IgD-negative memory B cell (primary cell): ENCODE data around the gene AKR1B15. TPM values are rescaled to one million over a fixed set of nuclear protein-coding genes. Genes with fewer than 3 reads are reported as not detected.

ENCODE experiments used
- H3K27ac Mint-ChIP-seq, 3 donors: one replicate each; pipeline ENCODE4 v1.8.0; 2020 to 2022; ENCODE audit warnings: mild to moderate bottlenecking in 3 of 3, mixed read lengths in 3 of 3, moderate library complexity in 1 of 3
- H3K27me3 Mint-ChIP-seq: one replicate; pipeline ENCODE4 v1.8.0; 2021; ENCODE audit warnings: mixed read lengths
- H3K36me3 Mint-ChIP-seq: one replicate; pipeline ENCODE4 v1.8.0; 2020; ENCODE audit warnings: mild to moderate bottlenecking, mixed read lengths
- H3K4me1 Mint-ChIP-seq, 3 donors: one replicate each; pipeline ENCODE4 v1.8.0; 2020 to 2022; ENCODE audit warnings: mixed read lengths in 3 of 3, mild to moderate bottlenecking in 1 of 3
- H3K4me3 Mint-ChIP-seq, 4 donors: one replicate each; pipeline ENCODE4 v1.8.0; 2020 to 2022; ENCODE audit warnings: mild to moderate bottlenecking in 4 of 4, mixed read lengths in 4 of 4, moderate library complexity in 3 of 4
- H3K9me3 Mint-ChIP-seq, 3 donors: one replicate each; pipeline ENCODE4 v1.8.0; 2020 to 2021; ENCODE audit warnings: mixed read lengths in 3 of 3, mild to moderate bottlenecking in 1 of 3
- polyA plus RNA-seq: library from polyadenylated mRNA; unstranded; fragments of 300-500 nt; fragmentation: Illumina TruSeq; gene quantifications from one replicate; pipeline ENCODE4 v1.2.3, GENCODE V29; 2021

The AKR1B15 gene
- not detected for polyA plus RNA-seq

- Mint-ChIP-seq H3K4me3 (no peak within 1 kb of the TSS), H3K9me3 (no peaks in the 10 kb centered on the region), H3K36me3 (peaks cover 1% of the 10 kb centered on the region), H3K27me3 (peaks cover 10% of the 10 kb centered on the region), H3K27ac (peak within 1 kb of the TSS in 1 of 3 donors; percentile 11), H3K4me1 (peaks cover 0 to 9% (median 8%) of the 10 kb centered on the region in 3 donors)
Measured at GRCh38 chr7:134548877-134549276, at the start of gene AKR1B15. Gene AKR1B15, plus strand, starts transcription at chr7:134549110. Its CDS starts 15,510 bp downstream, at chr7:134564620.

- Mint-ChIP-seq H3K4me3 (no peak overlapping the region), H3K27me3 (peaks cover 5% of the 10 kb centered on the region), H3K4me1 (peaks cover 0 to 2% (median 0%) of the 10 kb centered on the region in 3 donors), H3K36me3 (peaks cover 3% of the 10 kb centered on the region), H3K9me3 (no peaks in the 10 kb centered on the region), H3K27ac (no peak overlapping the region)
Measured at GRCh38 chr7:134500406-134500805, 48.5 kb upstream of the AKR1B15 start.

GRCh38 chr7:134500982-134501381, 47.9 kb upstream of the AKR1B15 start:
- H3K4me3 Mint-ChIP-seq: no peak overlapping the region
- no peak overlapping the region for H3K27ac Mint-ChIP-seq

GRCh38 chr7:134502463-134503371, 46.2 kb upstream of the AKR1B15 start:
- peaks cover 5% of the 10 kb centered on the region for H3K27me3 Mint-ChIP-seq

More at GRCh38 chr7:134500982-134501381, 47.9 kb upstream of the AKR1B15 start:
- Mint-ChIP-seq H3K4me1 (peaks cover 0 to 2% (median 0%) of the 10 kb centered on the region in 3 donors), H3K27me3 (peaks cover 5% of the 10 kb centered on the region), H3K9me3 (no peaks in the 10 kb centered on the region), H3K36me3 (peaks cover 3% of the 10 kb centered on the region)

GRCh38 chr7:134504660-134505164, 44.2 kb upstream of the AKR1B15 start:
- H3K36me3 Mint-ChIP-seq: no peaks in the 10 kb centered on the region
- H3K27me3 Mint-ChIP-seq: peaks cover 5% of the 10 kb centered on the region
- H3K27ac Mint-ChIP-seq: no peak overlapping the region
- no peak overlapping the region for H3K4me3 Mint-ChIP-seq
- peaks cover 0 to 2% (median 0%) of the 10 kb centered on the region in 3 donors for H3K4me1 Mint-ChIP-seq
- no peaks in the 10 kb centered on the region for H3K9me3 Mint-ChIP-seq

More at GRCh38 chr7:134502463-134503371, 46.2 kb upstream of the AKR1B15 start:
- Mint-ChIP-seq H3K4me1 (peaks cover 0 to 2% (median 0%) of the 10 kb centered on the region in 3 donors), H3K27ac (no peak overlapping the region), H3K9me3 (no peaks in the 10 kb centered on the region), H3K36me3 (no peaks in the 10 kb centered on the region), H3K4me3 (no peak overlapping the region)

- H3K4me3 Mint-ChIP-seq: no peak overlapping the region
- H3K36me3 Mint-ChIP-seq: no peaks in the 10 kb centered on the region
- H3K27me3 Mint-ChIP-seq: peaks cover 4% of the 10 kb centered on the region
- H3K27ac Mint-ChIP-seq: no peak overlapping the region
- H3K4me1 Mint-ChIP-seq: no peaks in the 10 kb centered on the region
- no peaks in the 10 kb centered on the region for H3K9me3 Mint-ChIP-seq
Measured at GRCh38 chr7:134505856-134506255, 43.1 kb upstream of the AKR1B15 start.

- no peaks in the 10 kb centered on the region for H3K4me1 Mint-ChIP-seq
- no peaks in the 10 kb centered on the region for H3K9me3 Mint-ChIP-seq
- peaks cover 2% of the 10 kb centered on the region for H3K36me3 Mint-ChIP-seq
- H3K4me3 Mint-ChIP-seq: no peak overlapping the region
- peaks cover 2% of the 10 kb centered on the region for H3K27me3 Mint-ChIP-seq
- no peak overlapping the region for H3K27ac Mint-ChIP-seq
Measured at GRCh38 chr7:134509010-134509409, 39.9 kb upstream of the AKR1B15 start.

GRCh38 chr7:134510646-134511045, 38.3 kb upstream of the AKR1B15 start:
- Mint-ChIP-seq H3K4me1 (peaks cover 0 to 3% (median 2%) of the 10 kb centered on the region in 3 donors), H3K9me3 (no peaks in the 10 kb centered on the region), H3K27me3 (peaks cover 5% of the 10 kb centered on the region), H3K27ac (no peak overlapping the region), H3K36me3 (peaks cover 2% of the 10 kb centered on the region), H3K4me3 (no peak overlapping the region)

- H3K27me3 Mint-ChIP-seq: peaks cover 5% of the 10 kb centered on the region
- no peaks in the 10 kb centered on the region for H3K9me3 Mint-ChIP-seq
- no peak overlapping the region for H3K4me3 Mint-ChIP-seq
- H3K4me1 Mint-ChIP-seq: peaks cover 0 to 3% (median 2%) of the 10 kb centered on the region in 3 donors
- peaks cover 2% of the 10 kb centered on the region for H3K36me3 Mint-ChIP-seq
- no peak overlapping the region for H3K27ac Mint-ChIP-seq
Measured at GRCh38 chr7:134512271-134512670, 36.6 kb upstream of the AKR1B15 start.

GRCh38 chr7:134513169-134513752, 35.6 kb upstream of the AKR1B15 start:
- Mint-ChIP-seq H3K4me1 (peaks cover 0 to 3% (median 2%) of the 10 kb centered on the region in 3 donors), H3K9me3 (no peaks in the 10 kb centered on the region), H3K27me3 (peaks cover 5% of the 10 kb centered on the region), H3K27ac (peak overlapping the region in 1 of 3 donors; percentile 14), H3K36me3 (peaks cover 2% of the 10 kb centered on the region), H3K4me3 (no peak overlapping the region)

- no peak overlapping the region for H3K4me3 Mint-ChIP-seq
- H3K27me3 Mint-ChIP-seq: peaks cover 5% of the 10 kb centered on the region
- peaks cover 0 to 3% (median 2%) of the 10 kb centered on the region in 3 donors for H3K4me1 Mint-ChIP-seq
- H3K36me3 Mint-ChIP-seq: peaks cover 2% of the 10 kb centered on the region
- H3K27ac Mint-ChIP-seq: no peak overlapping the region
- no peaks in the 10 kb centered on the region for H3K9me3 Mint-ChIP-seq
Measured at GRCh38 chr7:134514106-134514505, 34.8 kb upstream of the AKR1B15 start.

- Mint-ChIP-seq H3K27ac (no peak overlapping the region), H3K27me3 (peaks cover 5% of the 10 kb centered on the region), H3K36me3 (peaks cover 2% of the 10 kb centered on the region), H3K4me3 (no peak overlapping the region), H3K4me1 (peaks cover 0 to 3% (median 2%) of the 10 kb centered on the region in 3 donors), H3K9me3 (no peaks in the 10 kb centered on the region)
Measured at GRCh38 chr7:134514663-134515062, 34.2 kb upstream of the AKR1B15 start.

- no peak overlapping the region for H3K4me3 Mint-ChIP-seq
- peaks cover 2% of the 10 kb centered on the region for H3K36me3 Mint-ChIP-seq
- peaks cover 0 to 3% (median 2%) of the 10 kb centered on the region in 3 donors for H3K4me1 Mint-ChIP-seq
- H3K27ac Mint-ChIP-seq: no peak overlapping the region
- H3K27me3 Mint-ChIP-seq: peaks cover 6% of the 10 kb centered on the region
- H3K9me3 Mint-ChIP-seq: no peaks in the 10 kb centered on the region
Measured at GRCh38 chr7:134515569-134516468, 33.1 kb upstream of the AKR1B15 start.

- Mint-ChIP-seq H3K27ac (no peak overlapping the region), H3K36me3 (no peaks in the 10 kb centered on the region), H3K9me3 (no peaks in the 10 kb centered on the region), H3K27me3 (peaks cover 3% of the 10 kb centered on the region), H3K4me3 (no peak overlapping the region), H3K4me1 (no peaks in the 10 kb centered on the region)
Measured at GRCh38 chr7:134520130-134520529, 28.8 kb upstream of the AKR1B15 start.
